ENCODE results near the gene EIF4G3.
"Not testable (repeated sequence)": the region's sequence is repeated elsewhere in the genome, so short reads cannot be mapped to it uniquely, and the experiment has no call there.

The EIF4G3 gene

GRCh38 chr1:20792196-20792595 lies 384.5 kb downstream of the EIF4G3 start:
- H3K4me1 ChIP-seq (ENCODE audit: control insufficient read depth, insufficient read depth, low read length), result peaks cover 6% of the 10 kb centered on the region
- H3K4me3 ChIP-seq (ENCODE audit: low read length), result no peak overlapping the region
- no peak overlapping the region for H3K9ac ChIP-seq (ENCODE audit: low read length)
- H3K27me3 ChIP-seq (ENCODE audit: control insufficient read depth, insufficient read depth, low read length), result no peaks in the 10 kb centered on the region
- no peaks in the 10 kb centered on the region for H3K36me3 ChIP-seq (ENCODE audit: control insufficient read depth, insufficient read depth, low read length)
- H3K27ac ChIP-seq (ENCODE audit: low read depth, low read length), result no peak overlapping the region

GRCh38 chr1:20790785-20791184 lies 385.9 kb downstream of the EIF4G3 start:
- Histone ChIP-seq H3K4me3 (ENCODE audit: low read length) (no peak overlapping the region), H3K36me3 (ENCODE audit: control insufficient read depth, insufficient read depth, low read length) (no peaks in the 10 kb centered on the region), H3K27ac (ENCODE audit: low read depth, low read length) (no peak overlapping the region), H3K27me3 (ENCODE audit: control insufficient read depth, insufficient read depth, low read length) (no peaks in the 10 kb centered on the region), H3K9ac (ENCODE audit: low read length) (no peak overlapping the region), H3K4me1 (ENCODE audit: control insufficient read depth, insufficient read depth, low read length) (peaks cover 6% of the 10 kb centered on the region)

DNA sequence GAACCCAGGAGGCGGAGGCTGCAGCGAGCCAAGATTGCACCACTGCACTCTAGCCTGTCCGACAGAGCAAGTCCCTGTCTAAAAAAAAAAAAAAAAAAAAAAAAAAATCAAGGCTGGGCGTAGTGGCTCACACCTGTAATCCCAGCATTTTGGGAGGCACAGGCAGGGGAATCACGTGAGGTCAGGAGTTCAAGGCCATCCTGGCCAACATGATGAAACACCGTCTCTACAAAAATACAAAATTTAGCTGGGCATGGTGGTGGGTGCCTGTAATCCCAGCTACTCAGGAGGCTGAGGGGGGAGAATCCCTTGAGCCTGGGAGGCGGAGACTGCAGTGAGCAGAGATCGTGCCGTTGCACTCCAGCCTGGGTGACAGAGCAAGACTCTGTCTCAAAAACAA lies 387.1 kb downstream of the EIF4G3 start:
- not testable (repeated sequence) for H3K27me3 ChIP-seq (ENCODE audit: control insufficient read depth, insufficient read depth, low read length); H3K36me3 ChIP-seq (ENCODE audit: control insufficient read depth, insufficient read depth, low read length); H3K4me3 ChIP-seq (ENCODE audit: low read length); H3K4me1 ChIP-seq (ENCODE audit: control insufficient read depth, insufficient read depth, low read length); H3K9ac ChIP-seq (ENCODE audit: low read length); H3K27ac ChIP-seq (ENCODE audit: low read depth, low read length)

- peak overlapping the region; percentile 69 for H3K9ac ChIP-seq (ENCODE audit: low read length)
- no peaks in the 10 kb centered on the region for H3K36me3 ChIP-seq (ENCODE audit: control insufficient read depth, insufficient read depth, low read length)
- no peaks in the 10 kb centered on the region for H3K27me3 ChIP-seq (ENCODE audit: control insufficient read depth, insufficient read depth, low read length)
- H3K4me3 ChIP-seq (ENCODE audit: low read length), result peak overlapping the region; percentile 81
- H3K4me1 ChIP-seq (ENCODE audit: control insufficient read depth, insufficient read depth, low read length), result peaks cover 10% of the 10 kb centered on the region
- H3K27ac ChIP-seq (ENCODE audit: low read depth, low read length), result peak overlapping the region; percentile 96
Measured at GRCh38 chr1:20787840-20788795, 388.6 kb downstream of the EIF4G3 start.

DNA sequence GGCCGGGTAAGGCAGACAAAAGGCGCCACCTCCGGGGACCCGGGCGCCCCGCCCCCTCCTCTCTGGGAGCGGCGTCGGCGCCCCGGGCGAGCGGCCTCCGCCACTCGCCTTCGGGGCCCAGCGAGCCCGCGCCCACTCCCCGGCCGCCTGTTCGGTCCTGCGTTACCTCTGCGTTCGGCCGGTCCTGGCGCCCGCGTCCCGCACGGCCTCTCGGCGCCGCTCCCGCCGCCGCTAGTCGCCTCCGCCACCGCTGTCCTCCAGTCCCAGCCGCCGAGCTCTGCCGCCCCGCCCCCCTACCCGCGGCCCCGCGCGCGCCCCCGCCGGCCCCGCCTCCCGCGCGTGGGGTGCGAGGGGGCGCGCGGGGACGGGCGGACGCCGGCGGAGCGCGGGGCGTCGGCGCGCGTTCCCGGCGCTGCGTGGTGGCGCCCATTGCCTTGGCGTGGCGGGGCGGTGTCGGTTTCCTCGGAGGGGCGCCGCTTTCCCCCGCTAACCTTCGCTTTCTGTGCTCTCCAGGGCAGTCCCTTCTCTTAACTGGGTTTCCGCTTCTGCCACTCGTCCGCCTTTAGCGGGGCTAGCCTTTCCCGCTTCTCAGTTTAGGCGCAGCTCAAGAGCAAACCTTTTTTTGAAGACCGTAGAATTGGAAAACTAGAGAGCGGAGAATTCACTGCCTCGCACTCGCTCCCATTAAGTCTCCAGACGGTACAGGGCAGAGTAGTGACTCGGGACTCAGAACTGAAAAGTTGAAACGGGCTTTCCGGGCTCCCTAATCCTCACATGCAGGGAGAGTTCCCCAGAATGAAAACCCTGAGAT lies 389.5 kb downstream of the EIF4G3 start, which contains the start of gene HP1BP3:
Gene HP1BP3 (minus strand): TSS at position 279 of the 811 bp plus-strand sequence. CDS start 6,867 bp downstream, outside the sequence.
- Histone ChIP-seq H3K9ac (ENCODE audit: low read length) (peak within 1 kb of the TSS; percentile 81), H3K27ac (ENCODE audit: low read depth, low read length) (peak within 1 kb of the TSS; percentile 96), H3K4me3 (ENCODE audit: low read length) (peak within 1 kb of the TSS; percentile 84), H3K27me3 (ENCODE audit: control insufficient read depth, insufficient read depth, low read length) (no peaks in the 10 kb centered on the region), H3K4me1 (ENCODE audit: control insufficient read depth, insufficient read depth, low read length) (peaks cover 10% of the 10 kb centered on the region), H3K36me3 (ENCODE audit: control insufficient read depth, insufficient read depth, low read length) (no peaks in the 10 kb centered on the region)

DNA sequence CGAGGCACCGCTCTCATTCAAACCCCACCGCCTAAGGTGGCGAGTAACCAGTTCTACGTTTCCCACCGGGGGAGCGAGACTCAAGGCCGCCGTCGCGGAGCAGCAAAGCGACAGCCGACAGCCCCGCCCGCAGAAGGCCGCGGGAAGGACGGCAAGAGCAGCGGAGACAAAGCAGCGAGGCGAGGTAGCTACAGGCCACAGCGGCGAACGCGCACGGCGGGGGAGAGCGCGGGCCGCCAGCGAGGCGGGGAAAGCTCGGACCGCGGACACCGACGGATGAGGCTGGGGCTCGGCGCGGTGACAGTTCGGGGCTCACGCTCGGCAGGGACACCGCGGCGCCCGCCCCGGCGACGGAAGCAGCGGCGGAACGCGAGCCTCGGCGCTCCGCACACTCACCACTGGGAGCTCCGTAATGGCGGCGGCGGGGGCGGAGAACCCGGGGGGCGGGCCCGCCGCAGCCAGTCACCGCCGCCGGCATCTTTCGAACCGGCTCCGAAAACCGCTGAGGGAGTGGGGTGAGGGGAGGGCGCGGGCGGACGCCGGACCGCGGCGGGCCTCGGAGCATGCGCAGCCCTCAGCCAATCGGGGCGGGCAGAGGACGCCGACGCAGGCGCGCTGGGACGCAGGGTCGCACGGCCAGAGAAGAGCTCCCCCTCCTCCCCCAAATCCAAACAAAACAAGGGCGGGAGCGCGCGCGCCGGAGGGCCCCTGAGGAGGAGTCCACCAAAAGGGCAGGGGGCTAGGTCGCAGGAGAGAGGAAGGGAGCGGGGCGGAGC lies 390.3 kb downstream of the EIF4G3 start:
- H3K9ac ChIP-seq (ENCODE audit: low read length), result peak overlapping the region; percentile 81
- H3K36me3 ChIP-seq (ENCODE audit: control insufficient read depth, insufficient read depth, low read length), result no peaks in the 10 kb centered on the region
- no peaks in the 10 kb centered on the region for H3K27me3 ChIP-seq (ENCODE audit: control insufficient read depth, insufficient read depth, low read length)
- peak overlapping the region; percentile 84 for H3K4me3 ChIP-seq (ENCODE audit: low read length)
- peak overlapping the region; percentile 96 for H3K27ac ChIP-seq (ENCODE audit: low read depth, low read length)
- peaks cover 10% of the 10 kb centered on the region for H3K4me1 ChIP-seq (ENCODE audit: control insufficient read depth, insufficient read depth, low read length)

DNA sequence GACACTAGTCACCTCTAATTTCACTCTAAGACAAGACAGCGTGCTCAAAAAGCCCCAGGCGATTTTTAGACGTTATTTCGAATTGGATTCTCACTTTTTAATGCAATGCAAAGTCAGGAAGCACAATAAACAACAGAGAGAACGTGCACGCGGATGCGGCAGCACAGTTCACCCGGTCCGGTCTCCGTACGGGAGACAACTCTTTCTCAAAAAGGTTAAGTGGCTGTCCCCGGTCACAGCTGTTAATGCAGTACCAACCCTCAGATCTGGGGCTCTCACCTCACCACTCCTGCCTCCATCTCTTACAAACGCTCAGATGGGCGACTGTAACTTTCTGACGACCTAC lies 390.8 kb downstream of the EIF4G3 start:
- peaks cover 10% of the 10 kb centered on the region for H3K4me1 ChIP-seq (ENCODE audit: control insufficient read depth, insufficient read depth, low read length)
- no peaks in the 10 kb centered on the region for H3K27me3 ChIP-seq (ENCODE audit: control insufficient read depth, insufficient read depth, low read length)

GRCh38 chr1:20775700-20776099 lies 401.0 kb downstream of the EIF4G3 start:
- H3K36me3 ChIP-seq (ENCODE audit: control insufficient read depth, insufficient read depth, low read length), result peaks cover 21% of the 10 kb centered on the region
- no peak overlapping the region for H3K27ac ChIP-seq (ENCODE audit: low read depth, low read length)
- H3K9ac ChIP-seq (ENCODE audit: low read length), result no peak overlapping the region
- H3K27me3 ChIP-seq (ENCODE audit: control insufficient read depth, insufficient read depth, low read length), result no peaks in the 10 kb centered on the region
- H3K4me1 ChIP-seq (ENCODE audit: control insufficient read depth, insufficient read depth, low read length), result peaks cover 3% of the 10 kb centered on the region
- H3K4me3 ChIP-seq (ENCODE audit: low read length), result no peak overlapping the region

More for the DNA sequence above, 390.8 kb downstream of the EIF4G3 start:
- peak overlapping the region; percentile 96 for H3K27ac ChIP-seq (ENCODE audit: low read depth, low read length)
- H3K36me3 ChIP-seq (ENCODE audit: control insufficient read depth, insufficient read depth, low read length), result no peaks in the 10 kb centered on the region
- peak overlapping the region; percentile 81 for H3K9ac ChIP-seq (ENCODE audit: low read length)
- H3K4me3 ChIP-seq (ENCODE audit: low read length), result peak overlapping the region; percentile 84

DNA sequence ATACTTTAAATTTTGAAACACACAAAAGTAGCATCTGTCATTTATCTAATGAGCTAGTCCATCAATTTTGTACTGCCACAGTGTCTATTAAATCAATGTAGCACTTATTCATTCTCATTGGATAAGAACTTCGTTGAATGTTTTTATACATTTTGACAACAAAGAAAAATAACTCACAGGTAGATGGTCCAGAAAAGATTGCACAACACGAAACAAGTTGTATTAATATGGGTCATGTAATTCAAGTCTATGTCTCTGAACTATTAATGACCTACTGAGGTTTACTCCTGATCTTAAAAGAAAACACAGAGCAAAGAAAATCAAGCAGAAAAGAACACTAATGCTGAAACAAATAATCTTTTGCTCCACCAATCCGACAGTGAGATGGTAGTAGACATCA lies 404.9 kb downstream of the EIF4G3 start:
- peaks cover 36% of the 10 kb centered on the region for H3K36me3 ChIP-seq (ENCODE audit: control insufficient read depth, insufficient read depth, low read length)
- no peak overlapping the region for H3K9ac ChIP-seq (ENCODE audit: low read length)
- no peaks in the 10 kb centered on the region for H3K27me3 ChIP-seq (ENCODE audit: control insufficient read depth, insufficient read depth, low read length)
- H3K4me1 ChIP-seq (ENCODE audit: control insufficient read depth, insufficient read depth, low read length), result peaks cover 3% of the 10 kb centered on the region
- H3K4me3 ChIP-seq (ENCODE audit: low read length), result no peak overlapping the region
- H3K27ac ChIP-seq (ENCODE audit: low read depth, low read length), result no peak overlapping the region

DNA sequence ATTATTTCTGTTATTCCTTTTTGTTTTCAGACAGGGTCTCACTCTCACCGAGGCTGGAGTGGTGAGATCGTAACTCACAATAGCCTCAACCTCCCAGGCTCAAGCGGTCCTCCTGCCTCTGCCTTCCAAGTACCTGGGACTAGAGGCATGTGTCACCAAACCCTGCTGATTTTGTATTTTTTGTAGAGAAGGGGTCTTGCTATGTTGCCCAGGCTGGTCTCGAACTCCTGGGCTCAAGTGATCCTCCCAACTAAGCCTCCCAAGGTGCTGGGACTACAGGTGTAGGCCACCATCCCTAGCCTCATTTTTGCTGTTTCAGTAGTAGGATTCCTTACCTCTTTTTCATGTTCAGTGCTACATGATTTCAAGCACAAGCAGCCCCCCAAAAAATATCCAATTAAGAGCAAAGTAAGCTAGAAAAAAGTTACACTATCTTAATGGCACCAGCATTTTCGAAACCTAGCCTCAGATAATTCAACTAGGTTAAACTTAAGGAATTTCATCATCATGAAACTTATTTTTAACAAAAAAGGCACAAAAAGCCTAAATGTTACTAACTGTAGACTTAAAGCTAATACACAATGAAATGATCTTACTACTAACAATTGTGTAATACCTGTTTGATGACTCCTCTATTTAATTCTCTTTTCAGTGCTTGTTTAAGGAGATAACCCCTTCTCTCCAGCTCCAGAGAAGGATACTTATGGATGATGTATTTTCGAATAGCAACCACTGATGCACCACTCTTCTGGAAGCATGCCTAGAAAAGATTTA lies 406.2 kb downstream of the EIF4G3 start:
- H3K27ac ChIP-seq (ENCODE audit: low read depth, low read length), result no peak overlapping the region
- H3K4me3 ChIP-seq (ENCODE audit: low read length), result no peak overlapping the region
- no peak overlapping the region for H3K9ac ChIP-seq (ENCODE audit: low read length)
- peaks cover 38% of the 10 kb centered on the region for H3K36me3 ChIP-seq (ENCODE audit: control insufficient read depth, insufficient read depth, low read length)
- H3K4me1 ChIP-seq (ENCODE audit: control insufficient read depth, insufficient read depth, low read length), result peaks cover 3% of the 10 kb centered on the region
- no peaks in the 10 kb centered on the region for H3K27me3 ChIP-seq (ENCODE audit: control insufficient read depth, insufficient read depth, low read length)

- Histone ChIP-seq H3K4me3 (ENCODE audit: low read length) (no peak overlapping the region), H3K27ac (ENCODE audit: low read depth, low read length) (no peak overlapping the region), H3K27me3 (ENCODE audit: control insufficient read depth, insufficient read depth, low read length) (no peaks in the 10 kb centered on the region), H3K36me3 (ENCODE audit: control insufficient read depth, insufficient read depth, low read length) (peaks cover 43% of the 10 kb centered on the region), H3K4me1 (ENCODE audit: control insufficient read depth, insufficient read depth, low read length) (peaks cover 3% of the 10 kb centered on the region), H3K9ac (ENCODE audit: low read length) (no peak overlapping the region)
Measured at GRCh38 chr1:20767271-20767670, 409.4 kb downstream of the EIF4G3 start.
